PC-3 (cell line): Measurements from ENCODE around the gene TMEM39A.

Experiments used
- EZH2 ChIP-seq: fragments of 300-600 bp; sonication (generic); IDR thresholded peaks from one replicate; pipeline ENCODE4 v1.6.1; 2017; ENCODE audit warnings: antibody characterized with exemption, mild to moderate bottlenecking, low read length; ENCODE audit not compliant: unreplicated experiment
- EZH2phosphoT487 ChIP-seq: fragments of 300-600 bp; sonication (generic); IDR thresholded peaks from 2 replicates; pipeline ENCODE4 v1.6.1; 2018; ENCODE audit warnings: mild to moderate bottlenecking, antibody characterized with exemption, low read length, borderline replicate concordance
- TF ChIP-seq, protein P1 (sequence below): fragments of 300-600 bp; sonication (generic); conservative IDR thresholded peaks from 2 replicates; pipeline ENCODE4 v1.5.1; 2017; ENCODE audit warnings: antibody characterized with exemption, low read depth, mild to moderate bottlenecking, low read length

DNA sequence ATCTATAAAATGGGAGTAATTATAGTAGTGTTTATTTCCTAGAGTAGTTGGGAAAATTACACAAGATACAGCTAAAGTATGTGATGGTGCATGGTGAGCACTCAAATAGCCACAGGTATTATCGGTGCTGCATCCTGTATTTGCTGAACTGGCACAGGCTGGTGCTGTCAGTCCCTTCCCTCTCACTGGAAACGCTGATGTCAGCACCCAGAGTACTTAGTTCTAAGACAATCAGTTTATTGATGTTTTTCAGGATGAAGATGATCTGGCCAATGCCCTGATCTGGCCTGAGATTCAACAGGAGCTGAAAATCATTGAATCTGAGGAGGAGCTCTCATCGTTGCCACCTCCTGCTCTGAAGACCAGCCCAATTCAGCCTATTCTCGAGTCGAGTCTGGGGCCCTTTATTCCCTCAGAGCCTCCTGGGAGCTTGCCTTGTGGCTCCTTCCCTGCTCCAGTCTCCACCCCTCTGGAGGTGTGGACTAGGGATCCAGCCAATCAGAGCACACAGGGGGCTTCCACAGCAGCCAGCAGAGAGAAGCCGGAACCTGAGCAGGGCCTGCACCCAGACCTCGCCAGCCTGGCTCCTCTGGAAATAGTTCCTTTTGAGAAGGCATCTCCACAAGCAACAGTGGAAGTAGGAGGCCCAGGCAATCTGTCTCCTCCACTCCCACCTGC, 49.7 kb downstream of the TMEM39A start:
- TF ChIP-seq EZH2phosphoT487 (no peak), EZH2 (no peak)
- TF ChIP-seq, protein P1, sequence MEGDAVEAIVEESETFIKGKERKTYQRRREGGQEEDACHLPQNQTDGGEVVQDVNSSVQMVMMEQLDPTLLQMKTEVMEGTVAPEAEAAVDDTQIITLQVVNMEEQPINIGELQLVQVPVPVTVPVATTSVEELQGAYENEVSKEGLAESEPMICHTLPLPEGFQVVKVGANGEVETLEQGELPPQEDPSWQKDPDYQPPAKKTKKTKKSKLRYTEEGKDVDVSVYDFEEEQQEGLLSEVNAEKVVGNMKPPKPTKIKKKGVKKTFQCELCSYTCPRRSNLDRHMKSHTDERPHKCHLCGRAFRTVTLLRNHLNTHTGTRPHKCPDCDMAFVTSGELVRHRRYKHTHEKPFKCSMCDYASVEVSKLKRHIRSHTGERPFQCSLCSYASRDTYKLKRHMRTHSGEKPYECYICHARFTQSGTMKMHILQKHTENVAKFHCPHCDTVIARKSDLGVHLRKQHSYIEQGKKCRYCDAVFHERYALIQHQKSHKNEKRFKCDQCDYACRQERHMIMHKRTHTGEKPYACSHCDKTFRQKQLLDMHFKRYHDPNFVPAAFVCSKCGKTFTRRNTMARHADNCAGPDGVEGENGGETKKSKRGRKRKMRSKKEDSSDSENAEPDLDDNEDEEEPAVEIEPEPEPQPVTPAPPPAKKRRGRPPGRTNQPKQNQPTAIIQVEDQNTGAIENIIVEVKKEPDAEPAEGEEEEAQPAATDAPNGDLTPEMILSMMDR = no peak
